Hepatocyte (in vitro differentiated cells): ENCODE measurements around the gene QRICH2. TPM values are rescaled to one million over a fixed set of nuclear protein-coding genes. Genes with fewer than 3 reads are reported as not detected.

Source experiments
- DNase-seq: peaks from one replicate; pipeline ENCODE4 v3.0.0-alpha.2; 2016; ENCODE audit warnings: low spot score
- H2AFZ ChIP-seq: fragments of 200-600 bp; sonication (generic); 2 replicates; pipeline ENCODE4 v1.6.0; 2016; ENCODE audit warnings: antibody characterized with exemption, mild to moderate bottlenecking
- H3K27ac ChIP-seq: fragments of 200-600 bp; sonication (generic); 2 replicates; pipeline ENCODE4 v1.5.1; 2016; ENCODE audit warnings: mild to moderate bottlenecking
- H3K27me3 ChIP-seq: fragments of 200-600 bp; sonication (generic); 2 replicates; pipeline ENCODE4 v1.6.1; 2016
- H3K36me3 ChIP-seq: fragments of 200-600 bp; sonication (generic); replicated peaks from 2 replicates; pipeline ENCODE4 v1.5.1; 2016; ENCODE audit warnings: low read depth; ENCODE audit not compliant: insufficient read depth
- H3K4me1 ChIP-seq: fragments of 200-600 bp; sonication (generic); 2 replicates; pipeline ENCODE4 v1.5.1; 2016; ENCODE audit warnings: mild to moderate bottlenecking, moderate library complexity; ENCODE audit not compliant: insufficient read depth
- H3K4me2 ChIP-seq: fragments of 200-600 bp; sonication (generic); 2 replicates; pipeline ENCODE4 v1.6.0; 2016
- H3K4me3 ChIP-seq: fragments of 200-600 bp; sonication (generic); 2 replicates; pipeline ENCODE4 v1.5.1; 2016; ENCODE audit warnings: mild to moderate bottlenecking
- H3K79me2 ChIP-seq: fragments of 200-600 bp; sonication (generic); 2 replicates; pipeline ENCODE4 v1.6.0; 2017; ENCODE audit warnings: mild to moderate bottlenecking
- H3K9me2 ChIP-seq: fragments of 200-600 bp; sonication (generic); replicated peaks from 2 replicates; pipeline ENCODE4 v1.6.0; 2017; ENCODE audit warnings: mild to moderate bottlenecking; ENCODE audit not compliant: insufficient read depth
- H3K9me3 ChIP-seq: fragments of 200-600 bp; sonication (generic); 2 replicates; pipeline ENCODE4 v1.5.1; 2016; ENCODE audit warnings: low read depth, mild to moderate bottlenecking
- H4K20me1 ChIP-seq: fragments of 200-600 bp; sonication (generic); 2 replicates; pipeline ENCODE4 v1.6.0; 2016; ENCODE audit warnings: mild to moderate bottlenecking; ENCODE audit not compliant: insufficient read depth, poor library complexity, severe bottlenecking
- CTCF ChIP-seq: fragments of 200-600 bp; sonication (generic); IDR thresholded peaks from 2 replicates; pipeline ENCODE4 v1.5.1; 2016; ENCODE audit warnings: antibody characterized with exemption, mild to moderate bottlenecking; ENCODE audit not compliant: poor library complexity
- EZH2 ChIP-seq: fragments of 200-600 bp; sonication (generic); IDR thresholded peaks from 2 replicates; pipeline ENCODE4 v1.6.1; 2016; ENCODE audit warnings: antibody characterized with exemption, mild to moderate bottlenecking, borderline replicate concordance
- EZH2phosphoT487 ChIP-seq: fragments of 200-600 bp; sonication (generic); IDR thresholded peaks from one replicate; pipeline ENCODE4 v1.6.1; 2018; ENCODE audit warnings: antibody characterized with exemption, mild to moderate bottlenecking, low read depth, moderate library complexity; ENCODE audit not compliant: unreplicated experiment, severe bottlenecking
- WGBS: methylation state at CpG from one replicate; pipeline ENCODE4 v1.1.6; 2016; ENCODE audit warnings: low lambda C conversion rate; ENCODE audit errors: missing lambda C conversion rate; 5-methylcytosine and 5-hydroxymethylcytosine counted together
- polyA plus RNA-seq: library from polyadenylated mRNA; unstranded; fragments of >200 nt; fragmentation: Nextera tagmentation; extraction: Ambion mirVana; gene quantifications from 2 replicates; pipeline ENCODE4 v1.2.1, GENCODE V29; 2016
- total RNA-seq: library from RNA; depleted of rRNA; stranded (reverse); fragments of >200 nt; gene quantifications from 2 replicates; pipeline ENCODE4 v1.2.3, GENCODE V29; 2014

QRICH2 gene
- total and polyA plus RNA-seq, 2 experiments from 2014 or later = 2.3 to 2.8 TPM

GRCh38 chr17:76317535-76317934 is 9.5 kb upstream of the QRICH2 start:
- Histone ChIP-seq H3K4me3 (no peak overlapping the region), H3K27me3 (no peaks in the 10 kb centered on the region), H3K9me2 (no peaks in the 10 kb centered on the region), H2AFZ (no peak overlapping the region), H3K4me1 (no peaks in the 10 kb centered on the region), H3K4me2 (no peak overlapping the region), H3K9me3 (no peaks in the 10 kb centered on the region), H3K79me2 (no peaks in the 10 kb centered on the region), H3K36me3 (no peaks in the 10 kb centered on the region), H4K20me1 (no peaks in the 10 kb centered on the region), H3K27ac (no peak overlapping the region)
- TF ChIP-seq EZH2phosphoT487 (no peak), EZH2 (no peak), CTCF (no peak)
- WGBS = 98% methylated on average over 2 of the region's 2 CpGs
- no peak for DNase-seq

DNA sequence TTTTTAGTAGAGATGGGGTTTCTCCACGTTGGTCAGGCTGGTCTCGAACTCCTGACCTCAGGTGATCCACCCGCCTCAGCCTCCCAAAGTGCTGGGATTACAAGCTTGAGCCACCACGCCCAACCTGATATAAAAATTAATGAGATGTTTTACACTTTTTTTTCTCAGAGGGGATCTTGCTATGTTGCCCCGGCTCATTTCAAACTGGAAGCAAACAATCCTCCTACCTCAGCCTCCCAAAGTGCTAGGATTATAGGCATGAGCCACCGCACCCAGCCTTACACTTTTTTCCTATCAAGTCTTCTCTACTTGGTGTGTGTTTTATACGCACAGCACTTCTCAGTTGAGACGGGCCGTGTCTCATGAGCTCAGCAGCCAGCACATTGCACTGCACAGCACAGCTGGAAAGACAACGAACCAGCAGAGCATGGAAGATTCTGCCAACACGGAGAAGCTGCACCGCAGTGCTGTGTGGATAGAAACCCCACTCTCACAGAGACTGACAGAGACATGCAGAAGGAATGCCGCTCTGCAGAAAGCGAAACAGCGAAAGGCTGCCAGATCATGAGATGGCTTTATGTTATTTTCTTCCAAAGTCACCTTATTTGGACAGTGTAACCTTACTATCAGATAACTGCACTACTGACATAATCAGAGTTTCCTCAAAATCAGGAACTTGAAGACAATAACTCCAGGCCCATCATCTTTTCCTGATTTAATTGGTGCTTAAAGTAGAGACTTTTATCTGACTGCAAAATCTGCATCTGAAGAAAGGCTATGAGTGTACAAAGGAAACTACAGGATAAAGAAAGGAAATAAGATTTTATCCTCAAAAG is 6.5 kb upstream of the QRICH2 start:
- no peaks in the 10 kb centered on the region for H3K9me3 ChIP-seq
- no peak overlapping the region for H3K4me2 ChIP-seq
- H3K27me3 ChIP-seq = no peaks in the 10 kb centered on the region
- no peaks in the 10 kb centered on the region for H4K20me1 ChIP-seq
- no peaks in the 10 kb centered on the region for H3K9me2 ChIP-seq
- DNase-seq = no peak
- H3K27ac ChIP-seq = no peak overlapping the region
- no peaks in the 10 kb centered on the region for H3K36me3 ChIP-seq
- H3K79me2 ChIP-seq = no peaks in the 10 kb centered on the region
- H2AFZ ChIP-seq = no peak overlapping the region
- no peaks in the 10 kb centered on the region for H3K4me1 ChIP-seq
- TF ChIP-seq EZH2phosphoT487 (no peak), EZH2 (no peak), CTCF (no peak)
- WGBS = 91% methylated on average over 15 of the region's 15 CpGs
- H3K4me3 ChIP-seq = no peak overlapping the region

DNA sequence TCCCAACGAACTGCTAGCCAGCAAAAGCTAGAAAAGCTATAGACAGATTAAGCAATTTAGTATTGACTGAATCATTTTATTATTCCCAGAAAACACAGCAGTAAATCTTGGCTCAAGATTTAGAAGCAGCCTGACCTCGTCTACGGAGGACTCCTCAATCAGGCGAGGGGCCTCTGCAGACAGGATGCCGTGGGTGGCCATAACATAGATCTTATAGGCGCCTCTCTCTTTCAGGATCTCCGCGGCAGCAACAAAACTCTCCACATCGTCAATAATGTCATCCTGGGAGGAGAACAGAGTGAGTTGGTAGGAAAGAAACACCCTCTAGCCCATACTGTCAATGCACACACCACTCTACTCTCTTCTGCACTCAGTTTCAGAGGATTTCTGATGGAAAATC is 4.7 kb upstream of the QRICH2 start:
- Histone ChIP-seq H3K36me3 (no peaks in the 10 kb centered on the region), H3K79me2 (no peaks in the 10 kb centered on the region)
- 92% methylated on average over 9 of the region's 9 CpGs for WGBS

More for the DNA sequence above, 4.7 kb upstream of the QRICH2 start:
- Histone ChIP-seq H3K4me3 (no peak overlapping the region), H3K9me3 (no peaks in the 10 kb centered on the region), H4K20me1 (no peaks in the 10 kb centered on the region), H3K4me2 (no peak overlapping the region), H3K27me3 (no peaks in the 10 kb centered on the region), H2AFZ (no peak overlapping the region), H3K27ac (no peak overlapping the region), H3K9me2 (no peaks in the 10 kb centered on the region), H3K4me1 (no peaks in the 10 kb centered on the region)
- TF ChIP-seq EZH2phosphoT487 (no peak), CTCF (no peak), EZH2 (no peak)
- DNase-seq = no peak
